Left kidney (tissue), 2 donors: ENCODE results near the gene EPHA4. TPM values are rescaled to one million over a fixed set of nuclear protein-coding genes. Genes with fewer than 3 reads are reported as not detected.

Source experiments
- DNase-seq: peaks from one replicate; pipeline ENCODE4 v3.0.0-alpha.2; 2013
- polyA plus RNA-seq: library from polyadenylated mRNA; unstranded; fragments of 120-200 nt; gene quantifications from one replicate; pipeline ENCODE4 v1.2.1, GENCODE V29; 2013; ENCODE audit not compliant: insufficient read length

Gene EPHA4
- polyA plus RNA-seq, 1 donor = 65.1 TPM

DNA sequence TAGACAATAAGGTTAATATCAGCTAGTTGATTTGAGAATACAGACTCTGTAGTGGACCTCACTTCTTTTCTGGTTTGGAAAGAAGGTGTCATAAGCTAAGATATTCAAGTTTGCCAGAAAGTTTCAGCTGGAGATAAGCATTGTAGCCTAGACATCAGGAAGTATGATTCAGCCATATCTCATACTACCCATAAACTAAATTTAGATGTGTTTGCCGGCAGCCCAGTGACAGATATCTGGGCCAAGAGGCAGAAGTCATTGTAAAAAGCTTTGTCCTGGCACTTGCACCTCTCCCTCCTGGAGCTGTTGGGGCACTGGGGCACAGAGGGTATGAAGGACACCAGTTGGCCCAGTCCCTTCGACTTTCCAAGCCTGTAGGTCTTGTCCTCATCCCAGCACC is 128.0 kb downstream of the EPHA4 start:
- no peak for DNase-seq

DNA sequence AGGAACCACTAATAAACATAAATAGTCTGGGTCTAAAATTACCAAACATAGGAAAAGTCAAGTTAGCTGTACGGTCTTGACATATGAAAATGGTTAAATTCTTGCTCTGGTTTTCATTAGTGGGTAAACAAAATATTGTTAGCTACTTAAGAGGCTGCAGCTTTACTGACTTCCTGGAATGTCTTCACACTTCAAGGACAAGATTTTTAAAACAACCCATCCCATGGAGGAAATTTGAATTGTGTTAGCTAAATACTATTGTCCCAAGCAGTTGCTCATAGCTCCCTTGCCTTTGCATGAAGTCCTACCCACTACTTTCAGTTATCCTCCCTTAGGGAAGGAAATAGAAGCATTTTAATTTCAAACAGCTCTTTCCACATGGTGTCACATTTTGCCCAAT is 128.5 kb downstream of the EPHA4 start:
- DNase-seq = no peak

DNA sequence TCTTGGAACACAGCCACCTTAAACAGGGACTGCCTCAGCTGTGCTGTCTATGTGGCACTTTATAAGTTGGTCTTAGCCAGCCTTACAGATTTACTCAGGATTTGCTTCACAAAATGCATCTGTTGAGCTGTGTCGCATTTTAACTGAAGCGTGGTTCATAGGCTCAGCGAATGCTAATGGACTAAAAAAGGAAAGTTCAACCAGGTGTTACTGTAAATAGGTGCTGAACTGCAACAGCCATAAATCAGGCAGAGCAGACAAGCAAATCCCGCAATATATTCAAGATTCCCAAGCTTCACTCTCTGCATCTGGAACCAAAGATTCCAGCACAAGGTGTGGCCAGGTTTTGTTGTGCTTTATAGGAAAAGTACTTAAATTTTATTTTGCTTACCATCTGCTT is 130.0 kb downstream of the EPHA4 start:
- peak; percentile 46 for DNase-seq

DNA sequence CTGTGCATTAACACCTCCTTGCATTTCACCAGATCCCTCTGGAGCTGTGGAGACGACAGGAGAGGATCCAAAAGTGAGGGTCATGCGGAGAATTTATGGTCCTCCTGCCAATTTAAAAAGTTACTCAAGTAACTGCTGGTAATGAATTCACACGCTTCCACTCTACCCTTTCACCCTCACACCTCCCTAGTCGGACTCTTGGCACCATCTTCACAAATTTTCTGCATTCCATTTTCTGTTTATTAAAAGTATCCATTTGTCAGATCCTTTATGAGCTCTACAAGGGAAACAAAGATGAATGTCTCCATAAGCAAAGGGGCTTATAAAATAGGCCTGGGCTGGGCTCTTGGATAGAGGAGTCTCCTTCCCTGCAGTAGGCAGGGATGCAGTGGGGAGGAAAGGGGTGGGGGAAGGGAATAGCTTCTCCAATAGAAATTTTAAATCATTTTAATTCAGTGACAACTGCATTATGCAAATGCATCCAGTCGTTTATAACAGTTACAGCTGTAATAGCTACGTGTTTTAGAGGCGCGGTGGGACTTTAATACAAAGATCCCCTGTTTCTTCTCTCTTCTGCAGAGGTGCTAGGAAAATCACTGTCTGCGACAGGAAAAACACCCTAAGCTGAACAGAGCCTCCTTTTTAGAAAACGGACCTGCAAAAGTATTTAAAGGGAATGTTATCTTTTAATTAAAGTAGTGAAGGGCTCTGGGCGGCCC is 132.2 kb downstream of the EPHA4 start:
- DNase-seq = no peak

DNA sequence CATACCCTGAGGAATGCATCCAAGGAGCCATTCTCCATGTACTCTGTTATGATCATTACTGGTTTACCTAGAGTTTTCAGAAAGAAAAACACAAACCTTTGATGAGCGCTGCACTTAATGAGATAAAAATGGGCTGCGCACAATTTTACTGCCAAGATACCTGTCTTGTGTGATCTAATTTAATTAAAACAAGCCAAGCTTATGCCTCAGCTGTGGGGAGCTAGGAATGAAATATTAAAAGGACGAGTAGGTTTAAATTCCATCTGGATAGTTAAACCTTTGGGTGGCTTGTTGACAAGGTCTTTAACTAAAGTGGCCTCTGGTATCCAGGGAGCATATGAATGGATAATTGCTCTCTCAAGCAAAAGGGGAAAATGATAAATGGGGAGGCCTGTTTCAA is 135.0 kb downstream of the EPHA4 start:
- DNase-seq = no peak

DNA sequence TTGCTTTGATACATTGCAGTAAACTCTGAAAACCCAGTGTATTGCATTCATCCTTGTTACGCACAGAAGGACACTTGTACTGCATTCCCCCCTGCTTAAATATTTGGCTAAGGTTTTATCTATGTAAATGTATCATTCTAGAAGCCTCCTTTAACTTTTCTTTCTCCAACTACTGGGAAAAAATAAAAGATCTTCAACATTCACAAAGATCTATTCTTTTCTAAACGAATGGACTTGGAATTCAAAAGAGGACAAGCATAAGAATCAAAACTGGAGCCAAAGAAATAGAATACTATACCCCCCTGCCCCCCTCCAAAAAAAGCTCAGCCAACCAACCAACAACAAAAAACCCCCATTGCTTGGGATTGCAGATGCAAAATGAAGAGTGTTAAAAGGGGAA is 136.9 kb downstream of the EPHA4 start:
- DNase-seq = no peak

DNA sequence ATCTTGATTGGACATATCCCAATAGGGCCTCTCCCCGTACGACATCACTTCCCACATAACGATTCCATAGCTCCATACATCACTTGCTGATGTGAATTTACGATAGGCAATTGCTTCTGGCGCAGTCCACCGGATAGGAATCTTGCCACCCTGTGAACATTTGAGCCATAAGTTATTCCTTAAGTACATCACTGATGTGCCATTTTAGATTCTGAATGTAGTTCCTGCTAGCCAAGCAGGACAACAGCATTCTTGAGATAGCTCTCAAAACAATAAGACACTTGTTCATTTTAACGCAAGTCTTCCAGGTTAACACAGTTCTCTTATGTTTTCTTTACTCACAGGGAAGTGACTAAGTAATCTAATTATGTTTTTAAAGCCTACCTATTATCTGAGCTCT is 138.0 kb downstream of the EPHA4 start:
- no peak for DNase-seq

DNA sequence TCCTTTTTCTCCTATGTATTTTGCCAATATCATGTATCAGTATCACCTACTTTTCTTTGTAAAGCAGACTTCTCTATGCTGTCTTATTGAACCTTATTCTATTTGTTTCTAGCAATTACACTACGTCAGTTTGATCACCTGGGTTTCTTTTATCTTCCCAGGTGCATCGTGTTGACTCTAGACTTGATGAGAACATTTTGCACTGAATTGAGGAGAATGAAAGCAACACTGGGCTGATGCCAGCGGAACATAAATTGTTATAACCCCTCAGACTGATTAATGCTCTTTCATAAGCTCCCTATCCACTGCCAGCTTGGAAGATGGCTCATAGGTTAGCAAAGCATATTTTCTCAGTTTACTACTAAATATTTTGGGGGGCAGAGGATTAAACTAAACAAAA is 140.6 kb downstream of the EPHA4 start:
- no peak for DNase-seq

DNA sequence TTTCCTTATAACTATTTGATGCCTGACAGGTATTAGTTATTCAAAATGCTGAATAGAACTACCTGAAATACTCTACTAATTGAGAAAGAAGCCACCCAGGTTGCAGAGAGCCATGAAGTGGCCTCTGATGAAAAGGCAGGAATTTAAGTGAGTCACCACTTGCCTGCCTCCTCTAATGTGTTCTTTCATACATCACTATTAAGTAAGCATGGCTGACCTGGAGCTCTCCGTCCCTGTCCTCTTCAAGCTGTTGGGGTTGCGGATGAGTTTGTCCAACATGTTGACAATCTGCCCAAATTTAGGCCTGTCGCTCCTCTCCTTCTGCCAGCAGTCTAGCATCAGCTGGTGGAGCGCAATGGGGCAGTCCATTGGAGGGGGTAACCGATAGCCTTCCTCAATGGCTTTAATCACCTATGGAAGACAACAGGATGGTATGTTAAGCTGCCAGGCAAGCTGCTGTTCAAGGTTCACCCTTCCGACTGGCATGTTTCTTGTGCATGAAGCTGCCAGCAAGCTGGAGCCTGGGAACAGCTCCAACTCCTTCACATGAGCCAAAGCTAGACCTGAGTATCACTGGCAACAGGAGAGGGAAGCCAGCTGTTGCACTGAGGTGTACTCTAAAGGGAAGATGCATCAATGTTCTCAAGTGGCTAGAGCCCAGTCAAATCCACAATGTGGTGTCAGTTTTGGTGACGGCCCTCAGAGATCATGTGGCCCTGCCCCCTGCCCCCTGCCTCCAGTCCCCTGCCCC is 142.2 kb downstream of the EPHA4 start:
- DNase-seq = no peak

DNA sequence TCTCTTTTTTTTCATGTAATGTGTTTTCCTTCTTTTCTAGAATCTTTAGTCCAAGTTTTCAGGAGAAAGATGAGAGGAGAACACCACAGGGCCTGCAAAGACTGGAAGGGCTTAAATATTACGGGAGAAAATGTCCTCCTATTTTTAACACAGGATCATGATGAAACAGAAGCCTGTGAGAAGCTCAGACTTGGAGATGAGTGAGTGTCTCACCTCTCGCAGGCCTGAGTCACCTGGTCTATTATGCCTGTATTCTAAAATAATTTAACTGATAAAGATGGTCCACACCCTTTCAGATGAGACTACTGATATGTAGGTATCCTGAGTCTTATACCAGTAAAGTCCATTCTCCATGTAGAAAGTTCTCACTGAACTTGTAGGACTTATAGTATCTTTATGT is 143.2 kb downstream of the EPHA4 start:
- no peak for DNase-seq

DNA sequence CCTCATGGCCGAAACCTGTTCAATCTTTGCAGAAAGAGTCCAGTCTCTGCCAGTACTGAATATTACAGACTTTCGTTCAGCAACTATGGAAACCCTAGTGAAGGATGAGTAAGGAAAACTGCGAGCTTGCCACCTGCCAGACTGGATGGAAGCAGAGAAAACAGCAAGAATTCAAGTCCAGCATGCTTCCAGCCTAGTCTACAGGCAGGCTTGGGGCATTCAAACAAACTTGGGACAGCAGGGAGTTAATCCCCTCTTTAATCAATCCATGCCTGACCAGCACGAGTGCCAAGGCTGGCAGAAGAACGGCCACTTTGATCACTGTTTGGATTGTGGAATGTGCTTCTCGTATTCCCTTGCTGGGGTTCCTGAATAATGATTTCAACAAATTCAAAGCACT is 145.2 kb downstream of the EPHA4 start:
- no peak for DNase-seq

DNA sequence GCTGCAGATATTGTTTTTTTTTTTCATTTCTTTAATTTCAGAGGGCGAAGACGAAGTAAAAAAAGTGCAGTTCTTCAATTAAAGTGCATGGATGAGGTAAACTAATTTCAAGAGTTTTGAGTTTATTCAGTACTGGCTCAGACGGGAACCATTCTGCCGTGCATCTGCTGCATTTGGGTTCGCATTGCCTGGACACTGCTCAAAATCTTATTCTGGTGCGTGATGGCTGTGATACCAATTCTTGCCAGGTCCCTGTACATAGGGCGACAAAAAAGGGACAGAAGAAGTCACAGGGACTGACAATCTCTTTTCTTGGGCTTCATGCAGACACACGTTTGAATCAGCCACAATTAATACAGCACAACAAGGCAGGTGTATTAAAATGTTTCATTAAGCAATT is 146.2 kb downstream of the EPHA4 start:
- no peak for DNase-seq

DNA sequence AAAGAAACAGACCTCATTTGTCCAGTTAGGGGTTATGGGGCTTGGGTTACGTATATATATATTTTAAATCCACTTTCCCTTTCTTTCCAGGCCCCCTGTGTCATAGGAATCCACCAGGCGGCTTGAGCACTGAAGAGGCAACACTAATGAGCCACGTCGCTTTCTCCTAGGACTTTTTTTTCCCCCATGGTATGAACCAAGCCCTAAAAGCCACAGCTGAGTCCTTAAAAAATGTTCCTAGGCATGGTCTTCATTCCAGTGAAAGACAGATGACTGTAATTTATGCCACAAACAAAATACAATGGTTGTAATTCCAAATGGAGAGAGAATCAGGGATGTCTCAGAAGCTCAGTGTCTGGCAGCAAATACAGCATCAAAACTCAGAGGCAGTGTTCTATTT is 146.8 kb downstream of the EPHA4 start:
- no peak for DNase-seq

DNA sequence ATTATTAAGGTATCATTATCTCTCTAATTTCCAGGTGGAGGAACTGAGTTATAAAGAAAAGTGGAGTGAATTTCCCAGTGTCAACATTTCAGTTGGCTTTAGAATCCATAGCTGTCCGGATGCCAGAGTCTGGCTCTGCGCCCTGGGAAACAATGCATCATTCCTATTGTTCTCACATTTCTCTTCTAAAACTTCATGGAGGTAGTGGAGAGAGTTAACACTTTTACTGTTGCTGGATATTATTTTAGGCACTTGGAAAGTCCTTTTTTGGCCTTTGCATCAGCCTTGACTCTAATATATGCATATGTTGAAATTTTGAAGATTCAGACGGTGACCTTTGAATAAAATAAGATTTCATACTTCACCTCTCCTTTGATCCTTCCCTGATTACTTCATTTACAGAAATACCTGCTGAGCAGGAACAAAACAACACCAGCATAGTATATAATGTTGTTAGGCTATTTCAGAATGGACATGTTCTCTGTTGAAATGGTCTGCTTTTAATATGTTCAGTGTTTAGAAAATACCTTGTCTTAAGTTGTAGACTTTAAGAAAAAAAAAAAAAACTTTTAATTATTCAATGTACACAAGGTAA is 148.8 kb downstream of the EPHA4 start:
- no peak for DNase-seq

DNA sequence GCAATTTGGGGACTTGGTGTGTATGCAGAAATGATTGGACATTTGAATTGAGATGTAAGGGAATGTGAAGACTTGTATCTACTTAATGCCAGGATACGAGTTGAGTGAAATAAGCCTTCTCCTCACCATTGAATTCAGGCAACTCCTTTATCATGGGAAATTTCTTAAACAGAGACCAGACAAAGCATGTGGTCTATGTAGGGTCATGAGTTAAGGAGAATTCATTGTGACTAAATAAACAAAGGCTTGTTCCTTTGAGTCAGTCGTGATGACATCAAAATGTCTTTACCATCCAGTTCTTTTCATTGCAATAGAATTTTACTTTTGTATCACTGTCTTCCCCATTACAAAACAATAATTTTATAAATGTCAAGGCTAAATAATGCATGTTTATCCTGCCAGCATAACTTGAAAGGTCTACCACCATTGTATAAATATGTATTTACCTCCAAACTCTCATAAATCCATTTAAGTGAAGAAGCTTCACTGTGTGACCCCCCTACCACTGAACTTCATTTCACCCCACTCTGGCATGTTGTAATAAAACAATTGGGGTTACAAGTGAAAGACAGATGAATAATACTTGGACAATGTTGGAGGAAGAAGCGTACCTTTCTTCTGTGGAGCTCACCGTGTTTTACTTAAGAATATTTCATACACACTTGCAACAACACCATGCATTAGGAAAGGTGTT is 149.4 kb downstream of the EPHA4 start:
- DNase-seq = no peak

DNA sequence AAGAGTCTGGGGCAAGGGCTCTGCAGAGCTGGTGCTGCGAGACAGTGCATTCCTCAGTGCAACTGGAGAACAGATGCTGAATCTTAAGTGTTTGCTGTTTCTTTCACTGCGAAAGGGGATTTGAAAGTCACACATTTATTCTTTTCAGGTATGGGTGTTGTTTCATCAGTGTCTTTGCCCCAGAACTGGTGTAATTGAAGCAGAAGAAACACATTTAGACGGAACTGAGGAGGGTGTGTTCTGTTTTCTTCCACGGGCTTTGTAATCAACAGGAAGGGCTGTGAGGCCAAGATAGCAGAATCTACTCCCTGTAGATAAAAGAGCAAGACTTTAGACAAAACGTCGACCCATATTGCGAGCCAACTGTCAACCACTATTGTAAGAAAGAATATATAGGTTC is 151.9 kb downstream of the EPHA4 start:
- no peak for DNase-seq

DNA sequence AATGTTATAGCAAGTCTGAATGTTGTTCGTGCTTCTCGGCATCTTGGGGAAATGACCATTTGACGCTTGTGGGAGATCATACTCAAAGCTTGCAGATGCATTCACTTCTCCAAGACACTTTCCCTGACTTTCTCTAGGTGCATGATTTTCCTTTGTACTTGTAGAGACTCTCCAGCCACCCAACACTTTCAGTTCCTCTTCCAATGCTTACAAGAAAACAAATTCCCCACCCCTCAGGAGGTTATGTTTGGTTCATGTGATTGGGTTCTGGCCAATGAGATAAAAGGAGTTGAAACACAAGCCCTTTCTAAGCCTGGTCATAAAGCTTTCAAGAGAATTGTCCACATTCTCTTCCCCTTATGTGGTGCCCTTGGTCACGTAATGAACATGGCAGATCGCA is 156.3 kb downstream of the EPHA4 start:
- no peak for DNase-seq

DNA sequence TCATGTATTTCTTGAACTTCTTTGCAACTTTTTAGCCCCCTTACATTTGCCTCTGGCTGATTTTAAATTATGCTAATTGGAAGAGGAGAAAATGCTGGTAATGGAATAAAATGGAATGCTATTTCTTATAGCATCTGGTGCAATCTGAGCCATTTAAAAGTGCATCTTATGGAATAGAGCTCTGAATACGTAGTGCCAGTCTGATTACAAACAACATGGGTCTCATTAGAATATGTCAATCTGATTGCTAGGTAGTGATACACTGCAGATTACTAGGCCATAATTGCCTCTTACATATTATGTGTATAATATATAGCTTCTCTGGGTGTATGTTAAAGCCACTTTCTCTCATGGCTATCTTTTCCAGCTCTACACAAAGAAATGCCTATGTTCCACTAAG is 159.1 kb downstream of the EPHA4 start:
- no peak for DNase-seq

DNA sequence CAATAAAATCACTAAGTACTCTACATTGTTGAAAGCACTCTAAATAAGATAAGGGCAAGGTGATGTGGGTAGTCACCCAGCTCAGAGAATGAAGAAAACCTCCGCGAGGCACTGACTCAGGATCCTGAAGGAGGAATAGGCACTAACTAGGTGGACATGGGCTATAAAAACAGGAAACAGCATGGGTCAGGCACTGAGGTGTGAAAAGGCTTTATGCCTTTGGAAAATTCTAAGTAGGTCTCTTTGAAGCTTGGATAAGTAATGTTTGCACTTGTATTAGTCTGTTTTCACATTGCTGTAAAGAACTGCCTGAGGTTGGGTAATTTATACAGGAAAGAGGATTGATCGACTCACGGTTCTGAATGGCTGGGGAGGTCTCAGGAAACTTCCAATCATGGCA is 161.6 kb downstream of the EPHA4 start:
- no peak for DNase-seq

DNA sequence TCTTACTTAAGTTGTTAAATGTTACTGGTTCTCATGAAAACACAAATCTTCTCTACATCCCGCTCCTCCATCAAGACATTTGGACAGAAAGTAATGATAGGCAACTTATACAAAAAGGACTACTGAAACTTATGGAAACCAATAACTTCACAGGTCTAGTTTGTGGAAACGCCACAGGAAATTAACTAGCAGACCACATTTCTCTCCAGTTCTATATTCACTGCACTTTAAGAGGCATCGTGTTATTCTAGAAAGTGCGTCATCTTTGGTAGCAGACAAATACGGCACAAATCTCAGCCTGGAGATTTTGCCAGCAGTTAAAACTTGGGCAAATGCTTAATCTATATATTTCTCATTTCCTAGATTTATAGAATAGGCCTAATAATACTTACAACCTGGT is 164.3 kb downstream of the EPHA4 start:
- DNase-seq = no peak

DNA sequence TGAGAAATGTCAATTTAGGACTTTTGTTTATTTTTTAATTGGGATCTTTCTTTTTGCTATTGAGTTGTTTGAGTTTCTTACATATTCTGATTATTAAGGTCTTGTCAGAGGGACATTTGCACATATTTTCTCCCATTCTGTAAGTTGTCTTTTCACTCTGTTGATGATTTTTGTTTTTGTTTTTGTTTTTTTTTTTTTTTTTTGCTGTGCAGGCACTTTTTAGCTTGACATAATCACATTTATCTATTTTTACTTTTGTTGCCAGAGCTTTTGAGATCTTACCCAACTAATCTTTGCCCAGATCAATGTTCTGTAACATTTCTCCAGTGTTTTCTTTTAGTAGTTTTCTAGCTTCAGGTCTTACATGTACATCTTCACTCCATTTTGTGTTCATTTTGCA is 166.6 kb downstream of the EPHA4 start:
- no peak for DNase-seq

DNA sequence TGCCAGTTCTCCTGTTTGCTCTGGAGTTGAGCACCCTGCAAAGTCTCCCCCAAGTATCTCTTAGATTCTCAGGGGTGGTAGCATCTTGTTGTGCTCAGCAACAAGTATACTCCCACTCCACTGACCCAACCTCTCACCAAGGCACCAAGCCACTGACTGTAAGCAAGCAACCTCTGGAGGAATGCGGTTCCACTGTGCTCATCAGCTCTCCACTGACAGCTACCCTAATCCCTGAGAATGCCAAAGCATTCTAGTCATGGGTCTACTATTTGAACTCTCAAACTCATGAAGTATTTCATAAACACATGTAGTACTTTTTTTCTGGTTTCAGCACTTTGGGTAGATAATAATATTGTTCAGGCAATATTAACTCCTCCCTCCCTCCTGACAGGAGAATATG is 170.0 kb downstream of the EPHA4 start:
- DNase-seq = no peak

DNA sequence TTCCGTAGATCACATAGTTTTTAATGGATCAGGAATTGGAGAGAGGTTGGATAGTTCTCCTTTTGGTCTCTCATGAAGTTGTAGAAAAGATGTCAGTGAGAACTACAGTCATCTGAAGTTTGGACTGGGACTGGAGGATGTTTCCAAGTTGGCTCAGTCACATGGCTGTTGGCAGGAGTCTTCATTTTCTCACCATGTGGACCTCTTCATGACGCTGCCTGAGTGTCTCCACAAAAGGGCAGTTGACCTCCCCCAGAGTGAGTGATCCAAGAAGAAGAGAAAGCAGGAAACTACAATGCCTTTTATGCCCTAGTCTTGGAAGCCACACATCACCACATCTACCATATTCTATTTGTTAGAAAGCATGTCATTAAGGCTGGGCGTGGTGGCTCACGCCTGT is 171.7 kb downstream of the EPHA4 start:
- no peak for DNase-seq
